ENCODE data around the gene RPS6KC1.
"Not testable (repeated sequence)": the region's sequence is repeated elsewhere in the genome, so short reads cannot be mapped to it uniquely, and the experiment has no call there.

RPS6KC1 gene

DNA sequence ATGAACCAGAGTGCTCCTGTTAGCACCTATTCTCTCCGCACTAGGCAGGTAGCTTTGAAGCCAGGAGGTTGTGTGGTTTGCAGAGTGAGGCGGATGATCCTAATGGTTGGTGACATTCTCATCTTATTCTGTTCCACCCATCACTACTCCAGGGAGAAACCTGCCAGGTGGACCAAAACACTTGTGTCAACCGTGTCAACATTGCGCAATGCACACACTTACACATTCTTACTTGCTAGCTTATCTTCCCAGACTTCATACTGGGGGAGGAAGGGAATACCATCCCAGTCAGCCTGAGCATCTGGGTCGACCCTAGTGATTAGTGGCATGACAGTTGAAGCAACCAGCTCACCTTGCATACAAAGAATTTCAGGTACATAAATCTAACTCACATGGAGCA, 236.9 kb downstream of the RPS6KC1 start:
- DNase-seq, result no peak

DNA sequence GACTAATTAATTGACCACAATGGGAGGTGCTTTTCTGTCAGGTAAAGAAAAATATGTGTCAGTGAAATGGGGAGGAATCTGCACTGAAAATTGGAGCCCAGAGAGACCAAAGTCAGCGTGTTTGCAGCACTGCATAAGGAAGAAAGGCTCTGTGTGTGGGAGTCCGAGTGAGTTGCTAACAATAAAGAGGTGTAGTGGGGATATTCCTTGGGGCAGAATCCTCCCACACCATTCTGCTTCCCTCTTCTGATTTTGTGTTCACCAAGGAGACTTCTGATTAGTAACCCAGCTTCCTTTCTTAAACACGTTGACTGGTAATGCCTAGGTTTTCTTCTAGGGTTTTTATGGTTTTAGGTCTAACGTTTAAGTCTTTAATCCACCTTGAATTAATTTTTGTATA, 240.5 kb downstream of the RPS6KC1 start:
- DNase-seq, result no peak

DNA sequence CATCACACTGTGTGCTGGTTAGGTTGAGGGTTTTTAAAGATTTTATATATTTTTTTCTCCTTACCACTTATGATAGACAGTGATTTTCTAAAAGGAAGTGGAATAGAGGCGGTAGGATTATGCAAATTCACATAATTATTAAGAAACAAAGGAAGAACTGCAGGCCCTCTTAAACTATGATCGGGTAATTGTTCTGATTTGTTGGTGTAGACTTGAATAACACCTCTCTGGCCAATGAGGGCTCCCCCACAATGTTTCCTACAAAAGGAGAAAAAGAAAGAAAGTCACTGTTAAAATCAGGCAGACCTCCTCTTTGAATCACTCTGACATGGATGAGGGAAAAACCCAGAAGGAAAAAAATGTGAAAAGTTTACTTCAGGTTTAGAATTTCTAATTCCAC, 241.6 kb downstream of the RPS6KC1 start:
- DNase-seq, result no peak

DNA sequence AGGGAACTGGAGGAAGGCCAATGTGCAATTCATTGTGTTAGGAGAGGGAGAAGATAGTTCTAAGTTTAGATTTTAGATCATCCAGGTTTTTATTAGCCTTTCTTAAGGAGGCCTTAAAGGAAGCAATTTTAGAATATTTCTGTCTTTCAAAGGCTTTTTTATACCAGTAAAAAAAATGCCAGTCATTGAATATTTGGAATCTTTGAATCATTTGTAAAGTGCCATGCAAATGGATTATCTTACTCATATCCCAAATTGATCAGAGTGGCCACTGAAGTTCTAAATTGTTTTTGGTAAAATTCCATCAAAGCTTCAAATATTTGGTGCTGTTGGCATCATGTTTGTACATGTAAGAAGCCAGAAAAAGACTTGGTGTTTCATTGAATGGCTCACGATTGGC, 244.8 kb downstream of the RPS6KC1 start:
- DNase-seq, result no peak

DNA sequence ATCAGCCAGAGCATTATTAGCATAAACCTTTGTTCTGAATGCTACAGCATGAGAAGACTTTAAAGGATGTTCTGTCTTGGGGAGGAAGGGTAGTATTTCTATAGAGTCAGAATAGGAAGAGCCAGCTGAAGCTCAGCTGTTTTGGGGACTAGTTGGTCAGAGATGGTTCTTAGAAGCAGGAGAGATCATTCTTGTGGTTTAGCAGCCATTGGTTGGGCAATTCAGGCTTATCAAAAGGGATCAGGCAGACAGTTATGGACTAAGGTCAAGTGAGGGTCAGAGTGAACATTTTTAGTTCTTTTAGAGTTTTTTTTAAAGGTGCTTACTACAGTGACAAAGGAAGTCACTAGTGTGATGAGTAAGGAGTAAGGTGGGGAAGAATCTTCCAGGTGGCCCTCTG, 245.5 kb downstream of the RPS6KC1 start:
- DNase-seq, result no peak

DNA sequence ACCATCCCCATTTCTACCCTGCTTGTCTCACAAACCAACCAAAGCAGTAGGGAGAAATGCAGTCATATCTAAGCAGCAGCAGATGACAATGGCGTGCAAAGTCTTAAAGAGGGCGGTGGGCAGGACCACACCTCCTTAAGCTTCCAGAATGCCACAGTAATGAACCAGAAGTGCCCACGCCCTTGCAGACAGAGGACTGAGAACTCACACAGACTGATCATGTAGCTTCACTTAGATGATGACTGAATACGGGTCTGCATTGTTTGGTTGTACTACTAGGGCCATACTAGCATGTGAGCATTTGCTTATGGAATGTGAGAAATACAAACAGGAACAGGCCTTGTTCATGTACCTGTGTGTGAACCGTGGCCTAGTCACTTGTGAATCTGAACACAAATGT, 246.0 kb downstream of the RPS6KC1 start:
- DNase-seq, result no peak

DNA sequence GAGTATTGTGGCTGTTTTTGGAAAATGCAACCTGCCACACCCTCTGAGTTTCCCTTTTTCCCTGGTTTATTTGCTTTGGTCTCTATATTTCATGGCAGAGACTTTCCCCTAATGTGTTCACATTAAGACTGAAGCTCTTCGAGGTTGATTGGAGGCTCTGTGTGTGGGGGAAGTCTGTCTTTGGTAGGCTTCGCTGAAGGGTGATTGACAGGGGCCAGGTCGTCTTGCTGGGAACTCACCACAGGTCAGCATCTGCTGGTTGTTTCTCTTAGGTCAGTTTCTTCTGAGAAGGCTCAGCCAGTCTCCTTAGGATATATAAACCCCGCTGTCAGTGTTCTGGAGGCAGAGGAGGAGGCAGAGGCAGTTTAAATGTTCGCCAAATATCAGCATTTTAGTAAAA, 249.4 kb downstream of the RPS6KC1 start:
- no peak for DNase-seq

DNA sequence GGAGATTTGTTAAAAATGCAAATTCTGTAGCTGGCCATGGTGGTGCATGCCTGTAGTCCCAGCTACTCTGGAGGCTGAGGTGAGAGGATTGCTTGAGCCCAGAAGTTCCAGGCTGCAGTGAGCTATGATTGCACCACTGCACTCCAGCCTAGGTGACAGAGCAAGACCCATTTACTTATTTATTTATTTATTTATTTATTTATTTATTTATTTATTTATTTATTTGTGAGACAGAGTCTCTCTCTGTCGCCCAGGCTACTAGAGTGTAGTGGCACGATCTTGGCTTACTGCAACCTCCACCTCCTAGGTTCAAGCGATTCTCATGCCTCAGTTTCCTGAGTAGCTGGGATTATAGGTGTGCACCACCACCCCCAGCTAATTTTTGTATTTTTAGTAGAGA, 250.5 kb downstream of the RPS6KC1 start:
- DNase-seq, result not testable (repeated sequence)

DNA sequence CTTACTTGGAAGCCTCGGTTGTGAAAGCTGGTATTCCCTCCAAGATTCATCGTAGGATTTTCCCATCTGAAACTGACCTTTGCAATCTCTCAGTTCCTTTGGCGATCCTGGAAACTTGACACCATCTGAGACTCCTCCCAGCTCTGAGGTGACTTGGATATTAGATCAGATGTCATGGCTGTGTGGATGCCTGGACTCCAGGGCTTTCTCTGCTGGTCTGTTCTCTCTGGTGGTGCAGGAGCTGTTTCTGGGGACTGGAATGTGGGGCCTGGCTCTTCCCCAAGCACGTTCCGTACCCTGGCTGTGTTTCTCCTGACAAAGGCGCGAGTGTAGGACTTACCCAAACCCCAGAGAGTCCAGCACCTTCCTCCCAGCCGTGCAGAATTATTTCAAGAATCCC, 252.2 kb downstream of the RPS6KC1 start:
- DNase-seq, result no peak

DNA sequence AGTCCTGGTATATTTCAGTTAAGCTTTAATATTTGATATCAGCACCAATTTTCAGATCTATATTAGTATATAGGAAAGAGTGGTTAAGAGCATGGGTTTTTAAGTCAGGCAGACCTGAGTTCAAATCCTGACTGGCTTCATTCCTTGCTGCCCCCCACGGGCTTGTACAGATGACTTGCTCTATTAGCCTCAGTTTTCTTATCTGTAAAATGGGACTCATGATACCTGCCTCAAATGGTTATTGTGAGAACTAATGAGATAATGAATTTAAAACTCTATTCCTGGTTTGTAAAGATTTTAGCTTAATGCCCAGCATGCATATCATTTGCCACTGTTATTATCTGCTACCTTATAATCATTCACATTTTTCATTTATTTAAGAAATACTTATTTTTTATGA, 264.5 kb downstream of the RPS6KC1 start:
- DNase-seq, result no peak

DNA sequence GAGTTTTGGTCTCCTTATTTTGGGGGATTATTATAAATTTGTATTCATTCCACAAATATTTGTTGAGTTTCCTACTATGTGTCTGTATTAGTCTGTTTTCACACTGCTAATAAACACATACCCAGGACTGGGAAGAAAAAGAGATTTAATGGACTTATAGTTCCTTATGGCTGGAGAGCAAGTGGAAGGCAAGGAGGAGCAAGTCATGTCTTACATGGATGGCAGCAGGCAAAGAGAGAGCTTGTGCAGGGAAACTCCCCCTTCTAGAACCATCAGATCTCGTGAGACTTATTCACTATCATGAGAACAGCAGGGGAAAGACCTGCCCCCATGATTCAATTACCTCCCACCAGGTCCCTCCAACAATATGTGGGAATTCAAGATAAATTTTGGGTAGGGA, 267.4 kb downstream of the RPS6KC1 start:
- not testable (repeated sequence) for DNase-seq

DNA sequence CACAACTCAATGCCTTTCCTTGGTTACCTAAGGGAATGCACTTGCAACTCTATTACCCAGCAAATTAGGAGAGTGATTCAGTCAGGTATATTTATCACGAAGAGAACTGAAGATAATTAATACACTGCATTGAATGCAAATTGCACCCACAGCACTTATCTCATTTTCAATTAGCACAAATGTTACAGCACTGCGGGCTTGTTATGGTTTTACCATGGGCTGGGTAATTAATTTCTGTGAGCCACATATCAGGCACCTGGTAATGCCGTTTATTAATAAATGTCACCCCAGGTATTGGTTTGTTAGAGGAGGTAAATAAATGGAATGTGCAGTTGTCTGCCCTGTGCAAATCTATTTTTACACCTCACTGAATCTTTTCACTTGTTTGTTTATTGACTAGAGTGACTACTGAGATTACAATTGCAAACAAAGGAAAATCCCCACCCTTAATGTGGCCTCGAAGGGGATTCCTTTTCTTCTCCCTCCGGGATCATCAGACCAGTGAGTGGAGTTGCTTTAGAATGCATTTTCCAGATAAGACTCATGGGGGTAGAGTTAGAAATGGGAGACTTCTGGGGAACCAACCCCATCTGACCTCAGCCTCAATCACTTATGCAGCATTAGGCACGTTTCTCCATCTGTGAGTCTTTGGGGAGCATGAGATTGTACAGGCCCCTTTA, 269.3 kb downstream of the RPS6KC1 start:
- no peak for DNase-seq

All from NCI-H2081 (cell line).